HG03439 (cell line): Measurements from ENCODE around the gene WDR6.

Experiments
- ATAC-seq: cut with Tn5 transposase; IDR thresholded peaks from one replicate; pipeline ENCODE4 v1.9.1; 2021; ENCODE audit warnings: mild to moderate bottlenecking, moderate library complexity; ENCODE audit not compliant: unreplicated experiment

WDR6 gene

DNA sequence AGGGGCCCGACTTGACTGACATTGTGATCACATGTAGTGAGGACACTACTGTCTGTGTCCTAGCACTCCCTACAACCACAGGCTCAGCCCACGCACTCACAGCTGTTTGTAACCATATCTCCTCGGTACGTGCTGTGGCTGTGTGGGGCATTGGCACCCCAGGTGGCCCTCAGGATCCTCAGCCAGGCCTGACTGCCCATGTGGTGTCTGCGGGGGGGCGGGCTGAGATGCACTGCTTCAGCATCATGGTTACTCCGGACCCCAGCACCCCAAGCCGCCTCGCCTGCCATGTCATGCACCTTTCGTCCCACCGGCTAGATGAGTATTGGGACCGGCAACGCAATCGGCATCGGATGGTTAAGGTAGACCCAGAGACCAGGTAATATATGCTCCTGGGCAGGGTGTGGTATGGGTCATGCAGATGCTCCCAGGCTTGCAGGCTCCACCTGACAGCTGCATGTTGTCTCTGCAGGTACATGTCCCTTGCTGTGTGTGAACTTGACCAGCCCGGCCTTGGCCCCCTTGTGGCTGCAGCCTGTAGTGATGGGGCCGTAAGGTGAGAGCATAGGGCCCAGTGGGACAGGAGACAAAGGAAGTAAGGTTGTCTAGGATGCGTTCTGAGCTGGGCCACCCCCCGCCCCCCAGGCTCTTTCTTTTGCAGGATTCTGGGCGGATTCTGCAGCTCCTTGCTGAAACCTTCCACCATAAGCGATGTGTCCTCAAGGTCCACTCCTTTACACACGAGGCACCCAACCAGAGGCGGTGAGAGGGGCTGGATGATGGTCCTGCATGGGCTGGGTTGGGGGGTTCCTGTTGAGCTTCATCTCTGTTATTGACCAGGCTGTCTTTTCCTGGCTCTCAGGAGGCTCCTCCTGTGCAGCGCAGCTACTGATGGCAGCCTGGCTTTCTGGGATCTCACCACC, 6.8 kb downstream of the WDR6 start:
- no peak for ATAC-seq

DNA sequence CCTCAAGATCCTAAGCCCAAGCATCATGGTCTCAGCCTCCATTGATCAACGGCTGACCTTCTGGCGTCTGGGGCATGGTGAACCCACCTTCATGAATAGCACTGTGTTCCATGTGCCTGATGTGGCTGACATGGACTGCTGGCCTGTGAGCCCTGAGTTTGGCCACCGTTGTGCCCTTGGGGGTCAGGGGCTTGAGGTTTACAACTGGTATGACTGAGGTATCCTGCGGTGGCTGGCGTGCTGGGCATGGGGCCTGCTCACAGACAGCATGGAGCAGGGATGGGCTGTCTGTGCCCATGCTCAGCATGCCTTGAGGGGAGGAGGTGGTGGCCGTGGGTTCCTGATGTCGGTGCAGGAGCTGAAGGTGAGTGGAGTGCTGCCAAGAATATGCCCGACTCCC, 7.9 kb downstream of the WDR6 start:
- ATAC-seq = no peak

DNA sequence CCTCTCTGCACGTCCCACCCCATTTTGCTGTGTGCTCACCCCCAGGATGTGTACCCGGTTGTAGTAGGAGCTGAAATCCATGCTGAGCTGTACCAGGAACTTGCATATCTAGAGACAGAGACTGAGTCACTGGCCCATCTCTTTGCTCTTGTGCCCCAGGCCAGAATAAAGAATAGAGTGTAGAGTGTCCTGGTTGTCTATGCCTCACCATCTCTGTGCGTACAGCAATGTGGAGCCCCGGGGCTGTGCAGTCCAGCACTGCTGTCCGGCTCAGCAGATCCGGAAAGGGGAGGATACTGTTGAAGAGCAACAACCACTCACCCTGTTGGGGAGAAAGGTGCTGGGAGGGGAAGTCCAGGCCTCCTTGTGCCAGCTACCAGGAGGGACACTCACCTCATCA, 8.6 kb downstream of the WDR6 start:
- ATAC-seq = no peak

DNA sequence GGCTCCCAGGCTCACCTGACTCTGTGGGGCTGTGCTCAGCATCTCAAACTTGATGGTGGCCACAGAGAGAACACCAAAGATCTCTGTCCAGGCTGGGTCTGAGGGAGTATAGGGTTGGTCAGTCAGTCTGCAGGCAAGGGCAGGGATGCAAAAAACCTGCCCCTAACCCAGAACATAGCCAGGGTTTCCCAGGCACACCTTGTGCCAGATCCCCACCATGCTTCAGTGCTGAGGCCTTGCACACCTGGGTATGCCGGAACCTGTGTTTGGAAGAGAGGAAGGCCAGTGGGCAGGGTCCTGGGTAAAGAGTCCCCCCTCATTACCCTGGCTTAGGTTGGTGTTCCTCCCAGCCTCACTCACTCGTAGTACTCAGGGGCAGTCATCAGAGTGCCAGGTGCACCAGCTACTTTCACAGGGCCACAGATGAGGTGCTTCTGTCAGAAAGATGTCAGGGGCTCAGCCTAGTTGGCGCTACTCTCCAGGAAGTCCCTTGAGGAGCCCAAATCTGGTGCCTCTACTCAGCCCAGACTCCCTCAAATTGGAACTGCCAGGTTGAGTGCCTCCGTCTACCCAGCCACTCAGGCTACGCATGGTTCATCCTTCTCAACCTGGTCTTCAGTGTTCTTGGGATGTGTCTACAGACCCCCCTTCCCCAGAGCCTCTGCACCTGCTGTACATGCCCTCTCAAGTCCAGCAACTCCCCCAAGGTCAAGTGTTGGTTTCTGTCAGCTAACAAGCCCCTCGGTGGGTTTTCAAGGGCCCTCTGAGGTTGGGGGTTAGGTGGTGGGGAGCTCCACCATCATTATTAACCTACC, 9.4 kb downstream of the WDR6 start:
- ATAC-seq = no peak

DNA sequence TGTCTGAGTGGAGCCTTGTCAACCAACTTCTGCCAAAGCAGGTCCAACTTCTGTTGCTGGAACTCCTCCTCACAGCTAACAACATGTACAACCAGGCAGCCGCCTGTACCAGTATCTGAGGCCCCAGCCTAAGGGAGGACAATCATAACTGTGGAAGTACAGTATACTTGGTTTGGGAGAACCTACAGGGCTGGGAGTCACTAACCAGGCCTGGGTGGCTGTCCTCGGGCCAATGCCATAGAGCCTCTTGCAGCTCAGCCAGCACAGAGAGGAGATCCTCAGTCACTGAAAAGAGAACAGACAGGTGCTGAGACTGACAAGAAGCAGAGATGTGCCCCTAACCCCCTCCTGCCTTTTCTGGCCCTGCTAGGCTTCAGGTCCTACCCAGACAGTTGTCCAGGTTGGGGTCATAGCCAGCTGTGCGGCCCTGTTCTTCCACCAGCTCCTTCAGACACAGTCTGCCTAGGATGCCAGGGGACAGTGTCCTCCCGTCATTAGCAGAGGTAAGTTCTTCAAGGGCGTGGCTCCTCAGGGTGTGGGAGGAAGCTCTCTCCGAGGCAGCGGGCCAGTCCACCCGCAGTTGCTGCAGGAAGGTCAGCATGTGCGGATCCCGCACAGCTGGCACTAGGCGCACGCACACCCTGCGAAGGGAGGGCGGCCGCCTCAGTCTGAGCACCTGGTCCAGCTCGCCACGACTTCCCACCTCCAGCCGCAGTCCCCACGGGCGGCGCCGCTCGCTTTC, 10.2 kb downstream of the WDR6 start:
- ATAC-seq = no peak

DNA sequence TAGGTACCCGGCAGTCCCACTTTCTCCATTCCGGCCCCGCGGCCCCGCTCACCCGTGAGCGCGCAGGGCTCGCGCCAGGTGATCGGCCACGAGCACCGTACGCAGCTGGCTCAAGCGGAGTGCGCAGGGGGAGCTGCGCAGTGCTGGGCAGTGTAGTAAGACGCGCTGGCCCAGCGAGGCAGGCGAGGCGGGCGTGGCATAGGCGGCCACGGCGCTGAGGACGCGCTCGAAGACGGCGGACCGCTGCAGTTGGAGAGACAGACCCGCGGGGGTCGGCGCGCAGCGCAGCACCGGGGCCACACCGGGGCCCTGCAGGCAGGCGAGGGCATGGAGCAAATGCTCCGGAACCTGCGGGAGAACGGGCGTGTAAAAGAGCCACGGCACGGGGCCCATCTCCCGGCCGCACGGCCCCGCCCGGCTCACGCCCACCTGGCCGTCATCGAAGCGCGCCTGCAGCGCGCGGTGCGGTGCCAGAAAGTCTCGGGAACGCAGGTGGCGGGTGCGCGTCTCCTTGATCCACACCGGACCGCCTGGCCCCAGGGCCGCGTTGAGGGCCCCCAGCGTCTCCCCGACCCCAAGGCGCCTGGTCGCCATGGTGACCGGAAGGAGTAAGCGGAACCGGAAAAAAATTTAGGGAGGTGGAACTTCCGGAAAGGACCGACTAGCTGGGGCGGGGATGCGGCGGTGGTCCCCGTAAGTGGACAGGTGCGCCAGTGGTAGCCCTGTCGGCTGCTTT, 10.9 kb downstream of the WDR6 start, which contains the start of gene DALRD3:
Gene DALRD3 (minus strand): TSS at position 610 of the 736 bp plus-strand sequence. CDS start 16 bp downstream, at position 594.
- ATAC-seq = no peak

DNA sequence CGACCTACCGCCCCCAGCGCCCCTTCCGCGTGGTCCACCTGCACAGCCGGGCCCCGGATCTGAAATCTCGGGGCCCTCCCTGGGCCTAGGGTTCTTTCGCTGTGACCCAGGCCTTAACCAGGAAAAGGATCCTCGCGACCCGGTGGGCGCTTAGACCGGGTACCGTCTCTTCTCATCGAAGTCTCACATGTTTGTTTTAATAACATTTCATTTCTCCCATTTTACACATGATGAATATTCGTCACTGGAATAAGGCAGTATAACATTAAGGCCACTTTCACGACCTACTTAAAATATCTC, 11.5 kb downstream of the WDR6 start:
- ATAC-seq = no peak

DNA sequence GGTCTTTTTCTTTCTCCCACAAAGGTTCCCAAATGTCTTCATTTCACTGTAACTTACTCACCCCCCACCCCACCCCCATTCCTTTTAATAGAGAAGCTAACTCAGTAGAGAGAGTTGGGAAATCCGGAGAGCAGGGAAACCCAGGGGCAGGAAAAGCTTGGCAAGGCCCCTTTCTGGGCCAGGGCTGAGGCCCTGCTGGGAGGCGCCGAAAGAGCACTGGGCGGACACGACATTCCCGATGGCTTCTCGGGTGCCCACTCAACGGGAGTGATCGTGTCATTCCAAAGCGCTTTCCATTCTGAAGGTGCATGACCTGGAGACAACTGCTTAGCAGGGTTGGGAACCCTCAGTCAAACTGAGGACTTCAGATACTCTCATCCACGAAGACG, 12.7 kb downstream of the WDR6 start:
- no peak for ATAC-seq

DNA sequence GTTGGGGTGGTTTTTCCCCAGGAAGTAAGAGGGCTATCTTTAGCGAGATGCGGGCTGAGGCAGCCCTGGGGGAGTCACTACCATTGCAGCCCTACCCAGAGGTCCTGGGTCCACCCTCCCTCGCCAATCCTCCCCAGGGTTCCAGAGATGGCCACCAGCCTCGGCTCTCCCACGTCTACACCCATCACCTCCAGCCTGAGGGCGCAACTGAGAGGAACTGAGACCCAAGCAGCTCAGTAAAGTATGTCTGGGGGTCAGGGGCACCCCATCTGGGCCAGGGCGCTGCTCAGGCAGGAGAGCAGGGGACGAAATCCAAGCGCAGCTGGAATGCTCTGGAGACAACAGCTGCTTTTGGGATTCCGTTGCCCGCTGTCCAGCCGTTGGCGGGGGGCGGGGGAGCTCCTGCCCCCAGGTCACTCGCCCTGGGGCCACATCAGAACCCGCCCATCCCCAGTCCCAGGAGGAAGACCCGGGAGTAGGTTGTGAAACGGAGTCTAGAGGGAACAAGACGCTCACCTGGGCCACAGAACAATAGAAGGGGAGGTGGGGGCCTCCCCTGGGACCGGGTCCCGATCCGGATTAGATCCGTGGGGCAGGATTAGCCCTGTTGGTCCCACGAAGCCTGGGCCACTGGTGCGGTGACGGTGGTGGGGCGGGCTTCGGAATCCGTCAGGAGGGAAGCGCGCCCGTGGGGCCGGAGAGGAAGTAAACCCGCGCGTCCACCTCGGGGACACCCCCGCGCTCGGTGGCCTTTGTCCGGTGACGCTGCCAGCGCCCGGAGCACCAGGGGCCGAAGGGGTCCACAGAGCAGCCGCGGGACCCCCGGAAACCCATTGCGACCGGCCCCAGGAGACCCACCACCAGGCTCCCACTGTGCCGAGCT, 13.4 kb downstream of the WDR6 start:
- peak; percentile 6 for ATAC-seq

DNA sequence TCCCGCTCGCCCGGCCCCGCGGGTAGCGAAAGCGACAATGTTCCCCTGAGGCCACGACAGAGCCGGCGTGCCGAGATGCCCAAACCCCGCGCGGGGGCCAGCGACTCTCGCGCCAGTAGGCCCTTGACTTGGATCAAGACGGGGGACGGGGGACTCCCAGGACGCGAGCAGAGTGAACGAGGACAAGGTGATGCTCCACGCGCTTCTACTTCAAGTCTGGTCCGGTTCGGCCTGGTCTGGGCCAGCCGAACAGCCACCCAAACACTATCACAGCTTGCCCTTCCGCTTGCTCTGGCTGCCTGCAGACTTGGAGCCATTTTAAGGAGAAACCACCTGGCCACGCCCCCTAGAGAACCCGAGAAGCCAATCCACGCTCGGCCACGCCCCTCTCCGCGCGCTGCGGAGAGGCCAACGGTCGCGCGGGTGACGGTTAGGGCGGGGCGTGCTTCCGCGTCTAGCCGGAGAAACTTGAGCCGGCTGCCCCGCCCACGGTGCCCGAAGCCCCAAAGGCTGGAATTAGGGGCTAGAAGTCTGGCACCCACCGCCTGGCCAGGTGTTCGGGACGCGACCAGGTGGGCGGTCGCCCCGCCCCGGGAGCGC, 14.1 kb downstream of the WDR6 start:
- ATAC-seq = peak; percentile 50

DNA sequence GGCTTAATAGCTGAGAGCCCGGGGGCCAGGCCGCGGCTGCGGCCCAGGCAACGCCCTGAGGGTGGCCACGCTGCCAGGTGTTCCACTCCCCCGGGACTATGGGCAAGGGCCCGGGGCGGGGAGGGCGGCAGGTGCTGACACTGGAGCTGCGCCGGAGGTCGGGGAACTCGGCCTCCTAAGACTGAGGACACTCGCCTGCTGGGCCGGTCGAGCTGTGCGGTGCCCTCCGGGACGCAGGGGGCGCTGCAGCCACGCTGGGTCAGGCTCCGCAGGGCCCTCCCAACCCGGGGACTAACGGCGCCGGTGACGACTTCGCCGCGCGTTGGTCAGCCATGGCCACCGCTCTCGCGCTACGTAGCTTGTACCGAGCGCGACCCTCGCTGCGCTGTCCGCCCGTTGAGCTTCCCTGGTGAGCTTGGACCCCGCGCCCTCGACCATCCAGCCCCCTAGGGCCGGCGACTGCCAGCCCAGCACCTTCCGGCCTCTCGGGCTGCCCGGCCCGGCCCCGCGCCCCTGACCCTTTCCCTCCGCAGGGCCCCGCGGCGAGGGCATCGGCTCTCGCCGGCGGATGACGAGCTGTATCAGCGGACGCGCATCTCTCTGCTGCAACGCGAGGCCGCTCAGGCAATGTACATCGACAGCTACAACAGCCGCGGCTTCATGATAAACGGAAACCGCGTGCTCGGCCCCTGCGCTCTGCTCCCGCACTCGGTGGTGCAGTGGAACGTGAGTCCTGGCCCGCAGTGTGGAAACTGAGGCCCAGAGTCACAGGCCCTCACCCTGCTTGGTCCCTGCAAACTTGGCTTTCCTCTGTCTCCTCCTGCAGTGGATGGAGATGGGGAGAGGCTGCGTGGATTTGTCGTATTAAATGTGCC, 14.9 kb downstream of the WDR6 start, which contains the start of gene NDUFAF3:
Gene NDUFAF3 (plus strand): TSS at position 309 of the 875 bp plus-strand sequence. CDS start 24 bp downstream, at position 333.
- ATAC-seq = peak; percentile 56

DNA sequence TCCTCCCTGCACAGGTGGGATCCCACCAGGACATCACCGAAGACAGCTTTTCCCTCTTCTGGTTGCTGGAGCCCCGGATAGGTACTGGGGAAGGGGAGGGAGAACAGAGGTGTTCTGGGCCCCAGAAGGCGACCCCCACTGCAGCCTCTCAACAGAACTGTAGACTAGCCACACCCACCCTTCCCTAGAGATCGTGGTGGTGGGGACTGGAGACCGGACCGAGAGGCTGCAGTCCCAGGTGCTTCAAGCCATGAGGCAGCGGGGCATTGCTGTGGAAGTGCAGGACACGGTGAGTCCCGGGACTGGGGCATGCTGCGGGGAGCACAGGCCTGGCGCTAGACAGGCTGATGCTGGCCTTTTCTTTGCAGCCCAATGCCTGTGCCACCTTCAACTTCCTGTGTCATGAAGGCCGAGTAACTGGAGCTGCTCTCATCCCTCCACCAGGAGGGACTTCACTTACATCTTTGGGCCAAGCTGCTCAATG, 15.5 kb downstream of the WDR6 start:
- no peak for ATAC-seq

DNA sequence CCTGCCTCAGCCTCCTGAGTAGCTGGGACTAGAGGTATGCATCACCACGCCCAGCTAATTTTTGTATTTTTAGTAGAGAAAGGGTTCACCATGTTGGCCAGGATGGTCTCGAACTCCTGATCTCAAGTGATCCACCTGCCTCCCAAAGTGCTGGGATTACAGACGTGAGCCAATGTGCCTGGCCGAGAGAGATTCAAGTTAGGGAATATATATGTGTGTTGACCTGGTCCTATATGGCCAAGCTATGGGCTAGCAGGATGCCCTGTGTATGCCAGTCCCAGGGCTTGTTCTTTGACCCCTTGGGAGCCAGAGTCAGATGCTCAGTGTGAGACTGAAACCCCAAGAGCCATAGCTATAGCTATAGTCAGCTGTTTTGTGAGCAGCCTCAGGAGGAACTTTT, 16.6 kb downstream of the WDR6 start:
- ATAC-seq = no peak

DNA sequence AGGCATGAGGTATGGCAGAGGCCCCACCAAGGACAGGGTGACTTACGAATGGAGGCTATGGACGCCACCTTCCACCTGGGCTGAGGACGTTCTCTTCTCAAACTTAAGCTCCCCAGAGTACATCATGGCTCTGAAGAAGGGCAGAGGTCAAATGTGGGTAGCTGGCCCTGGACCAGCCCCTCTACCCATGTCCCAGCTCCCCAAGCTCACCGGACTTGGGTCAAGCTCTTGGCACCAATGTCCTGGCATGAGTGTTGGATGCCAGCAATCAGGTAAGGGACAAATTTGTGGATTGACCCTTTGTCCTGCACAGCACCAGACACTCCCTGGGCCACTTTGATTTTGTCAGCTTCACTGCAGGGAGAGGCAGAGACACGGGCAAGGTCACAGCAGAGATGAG, 17.3 kb downstream of the WDR6 start:
- ATAC-seq = no peak

DNA sequence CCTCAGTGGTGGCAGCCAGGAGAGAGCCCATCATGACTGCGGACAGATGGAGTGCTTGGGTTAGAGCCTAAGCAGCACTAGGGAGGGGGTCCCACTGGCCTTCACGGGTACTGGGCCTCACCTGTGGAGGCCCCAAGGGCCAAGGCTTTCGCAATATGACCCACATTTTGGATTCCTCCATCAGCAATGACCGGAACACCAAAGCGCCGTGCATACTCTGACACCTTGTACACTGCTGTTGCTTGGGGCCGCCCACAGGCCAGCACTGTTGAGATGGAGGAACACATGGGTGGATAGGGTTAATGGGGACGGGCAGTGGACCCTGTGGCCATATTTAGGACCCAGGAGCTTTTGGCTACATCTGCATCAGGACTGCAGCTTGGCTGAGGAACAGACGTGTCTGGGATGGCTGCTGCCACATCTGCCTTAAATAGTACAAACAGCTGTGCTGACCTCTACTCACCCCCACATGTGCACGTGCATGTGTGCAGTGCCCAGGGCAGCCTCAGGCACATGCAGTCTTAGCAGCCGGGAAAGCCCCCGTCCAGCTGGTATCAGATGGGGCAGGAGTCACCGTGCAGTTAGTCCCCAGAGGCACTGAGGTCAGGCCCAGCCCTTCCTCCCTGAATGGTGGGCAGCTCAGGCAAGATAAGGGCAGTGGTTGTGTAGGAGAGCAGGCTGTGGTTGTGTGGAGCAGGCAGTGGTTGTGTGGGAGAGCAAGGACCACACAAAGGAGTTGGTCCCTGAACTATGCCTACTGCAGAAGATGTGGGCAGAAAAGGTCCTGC, 18.0 kb downstream of the WDR6 start:
- no peak for ATAC-seq

DNA sequence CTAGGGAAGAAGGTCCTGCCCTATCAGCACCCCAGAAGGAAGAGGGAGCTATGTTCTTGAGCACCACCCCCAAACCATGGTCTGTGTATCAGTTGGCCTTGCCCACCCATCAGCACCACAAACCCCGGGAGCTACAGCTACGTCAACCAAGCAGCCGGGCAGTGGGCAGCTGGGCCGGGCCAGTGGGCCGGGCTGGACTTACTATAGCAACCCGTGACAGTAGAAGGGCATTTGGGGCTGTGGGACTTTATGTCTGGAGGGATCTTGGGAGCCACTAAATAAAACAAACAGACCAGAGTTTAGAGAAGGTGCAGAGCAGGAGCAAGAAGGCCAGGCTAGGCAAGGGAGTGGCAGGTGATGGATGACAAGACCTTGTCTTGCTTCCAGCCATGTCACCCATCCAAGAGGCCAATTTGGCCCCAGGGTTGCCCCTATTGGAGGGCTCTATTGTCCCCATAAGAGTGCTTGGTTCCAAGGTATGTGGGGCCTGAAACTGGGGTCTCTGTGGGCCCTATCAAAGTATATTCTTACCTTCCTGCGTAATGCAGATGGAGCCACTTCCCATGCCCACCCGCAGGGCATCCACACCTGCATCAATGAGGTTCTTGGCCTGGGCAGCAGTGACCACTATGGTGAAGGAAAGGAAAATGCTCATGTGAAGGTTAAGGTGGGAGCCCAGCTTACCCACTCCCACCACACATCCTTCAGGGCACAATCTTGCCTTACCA, 18.8 kb downstream of the WDR6 start:
- ATAC-seq = no peak

DNA sequence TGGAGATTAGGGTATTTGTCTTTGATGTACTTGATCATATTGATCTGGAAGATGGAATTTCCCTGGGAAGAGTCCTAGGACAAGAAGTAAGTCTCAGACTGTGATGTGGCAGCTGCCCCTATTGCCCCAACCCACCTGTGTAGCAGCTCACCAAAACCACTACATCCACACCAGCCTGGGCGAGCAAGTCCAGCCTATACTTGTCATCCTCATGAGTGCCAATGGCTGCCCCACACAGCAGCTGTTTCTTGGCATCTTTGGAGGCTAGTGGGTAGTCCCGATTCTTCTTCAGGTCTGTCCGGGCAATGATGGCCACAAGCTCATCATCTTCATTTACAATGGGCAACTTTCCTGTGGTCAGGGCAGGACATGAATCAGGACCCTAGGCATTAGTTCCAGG, 19.3 kb downstream of the WDR6 start:
- ATAC-seq = no peak
